ENCODE data around the gene SDE2.
"Not testable (repeated sequence)": the region's sequence is repeated elsewhere in the genome, so short reads cannot be mapped to it uniquely, and the experiment has no call there.

Gene SDE2

DNA sequence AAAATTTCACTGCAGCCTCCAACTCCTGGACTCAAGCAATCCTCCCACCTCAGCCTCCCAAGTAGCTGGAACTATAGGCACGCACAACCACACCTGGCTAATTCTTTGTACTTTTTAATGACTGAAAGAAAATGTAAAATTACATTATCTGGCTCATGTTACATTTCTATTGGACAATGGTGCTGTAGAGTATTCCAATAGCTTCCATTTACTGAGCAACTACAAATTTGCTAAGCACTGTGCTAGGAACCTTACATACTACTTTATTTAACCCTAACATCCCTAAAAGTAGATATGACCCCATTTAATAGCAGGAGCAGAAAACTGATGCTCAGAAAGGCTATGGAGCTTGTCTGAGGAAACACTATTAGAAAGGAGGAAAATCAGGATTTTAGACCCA is 19.7 kb downstream of the SDE2 start:
- H3K36me3 ChIP-seq (ENCODE audit: control insufficient read depth, insufficient read depth, low read length) = peaks cover 10% of the 10 kb centered on the region
- H3K4me3 ChIP-seq (replicated peaks; ENCODE audit: low read depth, low read length) = no peak overlapping the region
- no peak for DNase-seq (ENCODE audit: extremely low read depth, insufficient read length)
- no peaks in the 10 kb centered on the region for H3K27me3 ChIP-seq (replicated peaks; ENCODE audit: control insufficient read depth, insufficient read depth, low read length)
- TF ChIP-seq, protein P1, sequence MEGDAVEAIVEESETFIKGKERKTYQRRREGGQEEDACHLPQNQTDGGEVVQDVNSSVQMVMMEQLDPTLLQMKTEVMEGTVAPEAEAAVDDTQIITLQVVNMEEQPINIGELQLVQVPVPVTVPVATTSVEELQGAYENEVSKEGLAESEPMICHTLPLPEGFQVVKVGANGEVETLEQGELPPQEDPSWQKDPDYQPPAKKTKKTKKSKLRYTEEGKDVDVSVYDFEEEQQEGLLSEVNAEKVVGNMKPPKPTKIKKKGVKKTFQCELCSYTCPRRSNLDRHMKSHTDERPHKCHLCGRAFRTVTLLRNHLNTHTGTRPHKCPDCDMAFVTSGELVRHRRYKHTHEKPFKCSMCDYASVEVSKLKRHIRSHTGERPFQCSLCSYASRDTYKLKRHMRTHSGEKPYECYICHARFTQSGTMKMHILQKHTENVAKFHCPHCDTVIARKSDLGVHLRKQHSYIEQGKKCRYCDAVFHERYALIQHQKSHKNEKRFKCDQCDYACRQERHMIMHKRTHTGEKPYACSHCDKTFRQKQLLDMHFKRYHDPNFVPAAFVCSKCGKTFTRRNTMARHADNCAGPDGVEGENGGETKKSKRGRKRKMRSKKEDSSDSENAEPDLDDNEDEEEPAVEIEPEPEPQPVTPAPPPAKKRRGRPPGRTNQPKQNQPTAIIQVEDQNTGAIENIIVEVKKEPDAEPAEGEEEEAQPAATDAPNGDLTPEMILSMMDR (IDR thresholded peaks at IDR 0.05; ENCODE audit: insufficient read depth, low read length, poor library complexity, severe bottlenecking) = no peak

DNA sequence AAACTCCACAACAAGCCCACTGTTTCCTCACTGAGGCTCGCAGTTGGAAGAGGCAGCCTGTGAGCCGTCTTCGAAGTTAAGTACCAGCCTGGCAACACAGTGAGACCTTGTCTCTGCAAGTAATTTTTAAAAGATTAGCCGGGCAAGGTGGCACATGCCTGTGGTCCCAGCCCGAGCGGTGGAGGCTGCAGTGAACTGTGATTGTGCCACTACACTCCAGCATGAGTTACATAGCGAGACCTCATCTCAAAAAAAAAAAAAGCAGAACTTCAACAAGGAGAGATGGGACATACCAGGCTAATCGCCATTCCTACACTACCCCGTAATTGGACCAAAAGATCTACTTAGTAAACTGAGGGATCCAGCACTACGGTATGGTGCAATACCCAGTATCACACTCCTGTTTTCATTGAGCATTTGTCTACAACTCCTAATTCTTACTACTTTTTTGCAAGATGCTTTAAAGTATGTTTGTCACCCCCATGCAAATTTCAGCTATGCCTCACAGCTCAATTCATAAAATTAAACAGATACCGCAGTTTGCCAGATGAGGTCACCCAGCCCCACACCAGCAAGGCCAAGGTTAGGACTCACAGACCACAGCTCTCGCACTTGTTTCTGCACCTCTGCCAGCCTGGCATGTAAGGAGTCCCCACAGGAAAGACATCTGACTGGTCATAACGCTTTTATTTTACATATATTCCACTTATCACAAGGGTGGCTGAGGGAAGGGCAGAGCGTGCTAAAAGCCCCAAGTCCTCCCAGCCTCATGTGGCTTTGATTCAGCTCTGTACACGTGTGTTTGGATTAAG is 21.0 kb downstream of the SDE2 start:
- H3K4me3 ChIP-seq (replicated peaks; ENCODE audit: low read depth, low read length) = no peak overlapping the region
- no peak for DNase-seq (ENCODE audit: extremely low read depth, insufficient read length)
- peaks cover 10% of the 10 kb centered on the region for H3K36me3 ChIP-seq (ENCODE audit: control insufficient read depth, insufficient read depth, low read length)
- H3K27me3 ChIP-seq (replicated peaks; ENCODE audit: control insufficient read depth, insufficient read depth, low read length) = no peaks in the 10 kb centered on the region
- TF ChIP-seq, protein P1 (IDR thresholded peaks at IDR 0.05; ENCODE audit: insufficient read depth, low read length, poor library complexity, severe bottlenecking) = peak; percentile 28

DNA sequence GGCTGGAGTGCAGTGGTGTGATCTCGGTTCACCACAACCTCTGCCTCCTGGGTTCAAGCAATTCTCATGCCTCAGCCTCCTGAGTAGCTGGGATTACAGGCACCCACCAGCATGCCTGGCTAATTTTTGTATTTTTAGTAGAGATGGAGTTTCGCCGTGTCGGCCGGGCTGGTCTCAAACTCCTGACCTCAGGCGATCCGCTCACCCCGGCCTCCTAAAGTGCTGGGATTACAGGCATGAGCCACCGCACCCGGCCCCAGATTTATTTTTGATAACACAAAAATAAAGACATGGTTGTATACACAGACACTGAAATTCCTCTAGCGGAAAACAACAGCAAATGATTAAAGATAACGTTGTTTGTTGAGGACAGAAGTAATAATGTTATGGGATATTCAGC is 24.0 kb downstream of the SDE2 start:
- not testable (repeated sequence) for H3K36me3 ChIP-seq (ENCODE audit: control insufficient read depth, insufficient read depth, low read length); H3K4me3 ChIP-seq (replicated peaks; ENCODE audit: low read depth, low read length); DNase-seq (ENCODE audit: extremely low read depth, insufficient read length); H3K27me3 ChIP-seq (replicated peaks; ENCODE audit: control insufficient read depth, insufficient read depth, low read length)

DNA sequence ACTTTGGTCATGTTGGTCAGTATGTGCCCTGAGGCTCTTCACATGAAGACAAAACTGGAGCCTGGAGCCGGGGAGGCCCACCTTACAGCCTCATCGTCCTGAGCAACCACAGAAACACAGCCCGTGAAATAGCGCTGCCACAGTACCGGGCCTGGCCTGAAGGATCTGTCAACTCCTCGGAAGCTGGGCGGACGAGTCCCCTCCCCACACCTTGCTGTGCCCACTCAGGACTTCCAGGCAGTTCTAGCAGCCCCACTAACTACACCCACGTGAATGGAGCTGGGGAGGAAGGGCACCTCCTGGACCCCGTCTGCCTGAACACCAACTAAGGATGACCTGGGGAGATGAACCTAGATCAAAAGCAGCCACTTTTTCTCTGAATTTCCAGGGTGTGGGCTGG is 24.7 kb downstream of the SDE2 start:
- DNase-seq (ENCODE audit: extremely low read depth, insufficient read length) = no peak
- Histone ChIP-seq H3K4me3 (replicated peaks; ENCODE audit: low read depth, low read length) (no peak overlapping the region), H3K27me3 (replicated peaks; ENCODE audit: control insufficient read depth, insufficient read depth, low read length) (no peaks in the 10 kb centered on the region), H3K36me3 (ENCODE audit: control insufficient read depth, insufficient read depth, low read length) (peaks cover 2% of the 10 kb centered on the region; the same call in 1 of the 2 replicates)
- TF ChIP-seq, protein P1 (IDR thresholded peaks at IDR 0.05; ENCODE audit: insufficient read depth, low read length, poor library complexity, severe bottlenecking) = no peak

DNA sequence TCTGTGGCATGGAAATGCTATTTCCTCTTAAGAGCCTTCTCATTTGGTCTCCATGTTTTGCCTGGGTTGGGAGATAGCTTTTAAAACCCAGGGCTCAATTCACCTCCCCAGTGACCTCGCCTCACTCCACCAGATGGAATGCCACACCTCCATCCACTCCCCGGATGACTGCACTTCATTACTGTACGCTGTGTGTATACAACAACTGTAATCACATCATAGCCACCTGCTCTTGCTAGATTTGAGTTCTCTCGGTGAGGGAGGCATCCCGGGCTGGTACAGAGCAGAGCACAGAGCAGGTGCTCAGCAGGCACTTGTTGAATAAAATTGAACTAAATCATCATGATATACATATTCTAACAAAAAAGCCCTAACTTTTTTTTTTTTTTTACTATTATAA is 26.0 kb downstream of the SDE2 start:
- TF ChIP-seq, protein P1 (IDR thresholded peaks at IDR 0.05; ENCODE audit: insufficient read depth, low read length, poor library complexity, severe bottlenecking) = no peak
- H3K27me3 ChIP-seq (replicated peaks; ENCODE audit: control insufficient read depth, insufficient read depth, low read length) = no peaks in the 10 kb centered on the region
- H3K4me3 ChIP-seq (replicated peaks; ENCODE audit: low read depth, low read length) = no peak overlapping the region
- no peak for DNase-seq (ENCODE audit: extremely low read depth, insufficient read length)
- H3K36me3 ChIP-seq (ENCODE audit: control insufficient read depth, insufficient read depth, low read length) = peaks cover 2% of the 10 kb centered on the region; the same call in 1 of the 2 replicates

DNA sequence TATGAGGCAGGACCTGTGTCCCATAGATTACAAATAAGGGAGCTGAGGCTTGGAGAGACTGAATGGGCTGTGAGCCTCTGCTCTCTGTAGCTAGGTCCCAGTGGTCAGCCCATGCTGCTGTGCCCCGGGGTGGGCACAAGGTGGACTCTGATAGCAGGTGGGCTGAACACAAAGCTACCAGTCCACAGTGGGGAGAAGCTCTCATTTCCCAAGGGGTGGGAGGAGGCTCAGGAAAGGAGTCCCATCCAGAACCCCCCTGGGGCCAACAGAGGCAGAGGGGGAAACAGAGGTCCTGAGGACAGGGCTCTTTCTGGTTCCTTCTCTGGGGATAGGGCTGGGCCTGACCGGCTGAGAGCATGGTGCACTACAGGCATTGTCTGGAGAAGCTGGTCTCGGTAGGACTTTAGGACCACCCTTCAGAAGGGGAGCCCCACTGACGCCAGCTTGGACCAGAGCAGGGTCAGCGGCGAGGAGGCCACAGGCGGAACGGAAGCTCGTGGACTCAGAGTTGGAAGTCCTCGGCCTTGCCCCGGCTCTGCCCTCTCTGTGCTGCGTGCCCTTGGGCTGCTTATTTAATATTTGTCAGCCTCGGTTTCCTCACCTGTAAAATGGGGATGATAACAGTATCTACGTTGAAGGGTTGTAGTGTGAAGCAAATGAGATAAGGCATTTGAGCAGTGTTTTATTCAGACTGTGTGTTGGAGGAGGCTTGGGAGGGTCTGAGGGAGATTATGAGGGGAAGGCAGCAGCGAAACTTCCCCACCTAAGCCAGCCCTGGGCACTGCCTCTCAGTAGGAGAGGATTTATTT is 26.6 kb downstream of the SDE2 start:
- DNase-seq (ENCODE audit: extremely low read depth, insufficient read length) = no peak
- no peak overlapping the region for H3K4me3 ChIP-seq (replicated peaks; ENCODE audit: low read depth, low read length)
- TF ChIP-seq, protein P1 (IDR thresholded peaks at IDR 0.05; ENCODE audit: insufficient read depth, low read length, poor library complexity, severe bottlenecking) = no peak
- no peaks in the 10 kb centered on the region for H3K27me3 ChIP-seq (replicated peaks; ENCODE audit: control insufficient read depth, insufficient read depth, low read length)
- H3K36me3 ChIP-seq (ENCODE audit: control insufficient read depth, insufficient read depth, low read length) = peaks cover 1% of the 10 kb centered on the region; the same call in 1 of the 2 replicates

DNA sequence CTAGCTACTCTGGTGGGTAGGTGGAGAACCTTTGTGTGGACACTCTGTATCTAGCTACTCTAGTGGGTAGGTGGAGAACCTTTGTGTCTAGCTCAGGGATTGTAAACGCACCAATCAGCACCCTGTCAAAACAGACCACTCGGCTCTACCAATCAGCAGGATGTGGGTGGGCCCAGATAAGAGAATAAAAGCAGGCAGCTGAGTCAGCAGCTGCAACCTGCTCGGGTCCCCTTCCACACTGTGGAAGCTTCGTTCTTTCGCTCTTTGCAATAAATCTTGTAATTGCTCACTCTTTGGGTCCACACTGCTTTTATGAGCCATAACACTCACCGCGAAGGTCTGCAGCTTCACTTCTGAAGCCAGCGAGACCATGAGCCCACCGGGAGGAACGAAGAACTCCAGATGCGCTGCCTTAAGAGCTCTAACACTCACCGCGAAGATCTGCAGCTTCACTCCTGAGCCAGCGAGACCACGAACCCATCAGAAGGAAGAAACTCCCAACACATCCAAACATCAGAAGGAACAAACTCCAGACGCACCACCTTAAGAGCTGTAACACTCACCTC is 28.5 kb downstream of the SDE2 start:
- not testable (repeated sequence) for H3K36me3 ChIP-seq (ENCODE audit: control insufficient read depth, insufficient read depth, low read length)

DNA sequence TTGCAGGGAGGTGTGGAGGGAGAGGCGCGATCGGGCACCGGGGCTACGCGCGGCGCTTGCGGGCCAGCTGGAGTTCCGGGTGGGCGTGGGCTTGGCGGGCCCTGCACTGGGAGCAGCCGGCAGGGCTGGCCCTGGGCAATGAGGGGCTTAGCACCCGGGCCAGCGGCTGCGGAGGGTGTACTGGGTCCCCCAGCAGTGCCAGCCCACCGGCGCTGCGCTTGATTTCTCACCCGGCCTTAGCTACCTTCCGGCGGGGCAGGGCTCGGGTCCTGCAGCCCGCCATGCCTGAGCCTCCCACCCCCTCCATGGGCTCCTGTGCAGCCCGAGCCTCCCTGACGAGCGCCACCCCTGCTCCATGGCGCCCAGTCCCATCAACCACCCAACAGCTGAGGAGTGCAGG is 29.4 kb downstream of the SDE2 start:
- DNase-seq (ENCODE audit: extremely low read depth, insufficient read length); H3K27me3 ChIP-seq (replicated peaks; ENCODE audit: control insufficient read depth, insufficient read depth, low read length); H3K4me3 ChIP-seq (replicated peaks; ENCODE audit: low read depth, low read length); H3K36me3 ChIP-seq (ENCODE audit: control insufficient read depth, insufficient read depth, low read length): not testable (repeated sequence)

More for the DNA sequence above, 28.5 kb downstream of the SDE2 start:
- H3K4me3 ChIP-seq (replicated peaks; ENCODE audit: low read depth, low read length); H3K27me3 ChIP-seq (replicated peaks; ENCODE audit: control insufficient read depth, insufficient read depth, low read length); DNase-seq (ENCODE audit: extremely low read depth, insufficient read length): not testable (repeated sequence)
